Smooth muscle cell (in vitro differentiated cells): ENCODE data around the gene SUGCT. TPM values are rescaled to one million over a fixed set of nuclear protein-coding genes. Genes with fewer than 3 reads are reported as not detected.

Experiments used
- DNase-seq: peaks from one replicate; lab custom pipeline; 2025; ENCODE audit not compliant: unreplicated experiment; lab: John Stamatoyannopoulos, UW
- H2AFZ ChIP-seq: fragments of 200-600 bp; sonication (generic); 2 replicates; pipeline ENCODE4 v1.6.0; 2016; ENCODE audit warnings: antibody characterized with exemption, low read depth, mild to moderate bottlenecking
- H3F3A ChIP-seq: fragments of 200-600 bp; sonication (generic); 2 replicates; pipeline ENCODE4 v1.6.0; 2017; ENCODE audit warnings: antibody characterized with exemption, low read depth
- H3K27ac ChIP-seq: fragments of 200-600 bp; sonication (generic); 2 replicates; pipeline ENCODE4 v1.5.1; 2016; ENCODE audit warnings: low read depth, mild to moderate bottlenecking
- H3K27me3 ChIP-seq: fragments of 200-600 bp; sonication (generic); 2 replicates; pipeline ENCODE4 v1.6.1; 2016; ENCODE audit warnings: low read depth, mild to moderate bottlenecking
- H3K36me3 ChIP-seq: fragments of 200-600 bp; sonication (generic); 2 replicates; pipeline ENCODE4 v1.5.1; 2016; ENCODE audit warnings: low read depth
- H3K4me1 ChIP-seq: fragments of 200-600 bp; sonication (generic); 2 replicates; pipeline ENCODE4 v1.5.1; 2016; ENCODE audit warnings: low read depth
- H3K4me2 ChIP-seq: fragments of 200-600 bp; sonication (generic); 2 replicates; pipeline ENCODE4 v1.6.0; 2016; ENCODE audit warnings: mild to moderate bottlenecking
- H3K4me3 ChIP-seq: fragments of 200-600 bp; sonication (generic); 2 replicates; pipeline ENCODE4 v1.5.1; 2016; ENCODE audit warnings: mild to moderate bottlenecking
- H3K79me2 ChIP-seq: fragments of 200-600 bp; sonication (generic); 2 replicates; pipeline ENCODE4 v1.6.0; 2016; ENCODE audit warnings: low read depth, mild to moderate bottlenecking
- H3K9ac ChIP-seq: fragments of 200-600 bp; sonication (generic); 2 replicates; pipeline ENCODE4 v1.6.0; 2016; ENCODE audit warnings: low read depth
- H3K9me3 ChIP-seq: fragments of 200-600 bp; sonication (generic); replicated peaks from 2 replicates; pipeline ENCODE4 v1.5.1; 2016; ENCODE audit warnings: low read depth
- H4K20me1 ChIP-seq: fragments of 200-600 bp; sonication (generic); 2 replicates; pipeline ENCODE4 v1.6.0; 2016; ENCODE audit warnings: low read depth
- CTCF ChIP-seq: fragments of 200-600 bp; sonication (generic); IDR thresholded peaks from 2 replicates; pipeline ENCODE4 v1.5.1; 2017; ENCODE audit warnings: borderline replicate concordance, mild to moderate bottlenecking, antibody characterized with exemption; ENCODE audit not compliant: insufficient read depth, poor library complexity, severe bottlenecking
- WGBS: methylation state at CpG from one replicate; pipeline ENCODE4 v1.1.7; 2016; ENCODE audit warnings: low lambda C conversion rate; 5-methylcytosine and 5-hydroxymethylcytosine counted together
- polyA plus RNA-seq: library from polyadenylated mRNA; unstranded; fragments of >200 nt; fragmentation: Nextera tagmentation; extraction: Ambion mirVana; gene quantifications from 2 replicates; pipeline ENCODE4 v1.2.1, GENCODE V29; 2016
- total RNA-seq: library from RNA; depleted of rRNA; stranded (reverse); fragments of >200 nt; gene quantifications from 2 replicates; pipeline ENCODE4 v1.2.3, GENCODE V29; 2014

SUGCT gene
- total and polyA plus RNA-seq, 2 experiments from 2014 or later = 16.9 to 65.8 TPM

- H3K9me3 ChIP-seq = no peaks in the 10 kb centered on the region
- no peak for DNase-seq
- no peaks in the 10 kb centered on the region for H3K79me2 ChIP-seq
- H3K27ac ChIP-seq = no peak overlapping the region
- H3K4me2 ChIP-seq = no peak overlapping the region
- no peak overlapping the region for H2AFZ ChIP-seq
- H3K9ac ChIP-seq = no peak overlapping the region
- TF ChIP-seq CTCF = no peak
- H3K4me3 ChIP-seq = no peak overlapping the region
- H3K36me3 ChIP-seq = no peaks in the 10 kb centered on the region
- H3K27me3 ChIP-seq = no peaks in the 10 kb centered on the region
- H4K20me1 ChIP-seq = no peaks in the 10 kb centered on the region
- no peaks in the 10 kb centered on the region for H3K4me1 ChIP-seq
- 95% methylated on average over 9 of the region's 9 CpGs for WGBS
- no peaks in the 10 kb centered on the region for H3F3A ChIP-seq
Observed at GRCh38 chr7:40175725-40176510, 41.1 kb downstream of the SUGCT start.

- H3K36me3 ChIP-seq = no peaks in the 10 kb centered on the region
- H4K20me1 ChIP-seq = no peaks in the 10 kb centered on the region
- H3K4me2 ChIP-seq = no peak overlapping the region
- no peak overlapping the region for H3K27ac ChIP-seq
- H3K4me1 ChIP-seq = no peaks in the 10 kb centered on the region
- 93% methylated on average over 5 of the region's 5 CpGs for WGBS
- no peaks in the 10 kb centered on the region for H3K27me3 ChIP-seq
- no peaks in the 10 kb centered on the region for H3K79me2 ChIP-seq
- H3K9me3 ChIP-seq = no peaks in the 10 kb centered on the region
- no peak for TF ChIP-seq CTCF
- no peaks in the 10 kb centered on the region for H3F3A ChIP-seq
- H3K4me3 ChIP-seq = no peak overlapping the region
- DNase-seq = no peak
- H2AFZ ChIP-seq = no peak overlapping the region
- H3K9ac ChIP-seq = no peak overlapping the region
Observed at GRCh38 chr7:40177071-40177470, 42.3 kb downstream of the SUGCT start.

GRCh38 chr7:40182452-40182851, 47.6 kb downstream of the SUGCT start:
- Histone ChIP-seq H3K36me3 (no peaks in the 10 kb centered on the region), H3K9me3 (no peaks in the 10 kb centered on the region), H3K79me2 (no peaks in the 10 kb centered on the region), H3K4me1 (no peaks in the 10 kb centered on the region), H3K9ac (no peak overlapping the region), H3K27ac (no peak overlapping the region), H3K4me2 (no peak overlapping the region), H3K27me3 (no peaks in the 10 kb centered on the region), H3F3A (no peaks in the 10 kb centered on the region), H4K20me1 (no peaks in the 10 kb centered on the region), H2AFZ (no peak overlapping the region), H3K4me3 (no peak overlapping the region)
- no peak for TF ChIP-seq CTCF
- DNase-seq = no peak
- 96% methylated on average over 4 of the region's 4 CpGs for WGBS

GRCh38 chr7:40186586-40186985, 51.8 kb downstream of the SUGCT start:
- Histone ChIP-seq H3K79me2 (no peaks in the 10 kb centered on the region), H3F3A (no peaks in the 10 kb centered on the region), H3K4me3 (no peak overlapping the region), H3K4me1 (no peaks in the 10 kb centered on the region), H3K4me2 (no peak overlapping the region), H2AFZ (no peak overlapping the region), H3K27me3 (no peaks in the 10 kb centered on the region), H3K9me3 (no peaks in the 10 kb centered on the region), H3K36me3 (no peaks in the 10 kb centered on the region), H4K20me1 (no peaks in the 10 kb centered on the region), H3K27ac (no peak overlapping the region), H3K9ac (no peak overlapping the region)
- 64% methylated on average over 1 of the region's 1 CpG for WGBS
- TF ChIP-seq CTCF = no peak
- DNase-seq = no peak
